ENCODE data around the gene RABEPK. TPM values are rescaled to one million over a fixed set of nuclear protein-coding genes. Genes with fewer than 3 reads are reported as not detected.
"Not testable (repeated sequence)": the region's sequence is repeated elsewhere in the genome, so short reads cannot be mapped to it uniquely, and the experiment has no call there.

RABEPK gene
- total RNA-seq, 1 donor from 2014 or later = 14.7 TPM

GRCh38 chr9:125172031-125172755, 28.1 kb upstream of the RABEPK start:
- Histone ChIP-seq H3K4me1 (peaks cover 34% of the 10 kb centered on the region), H3K4me3 (no peak overlapping the region), H3K9me3 (no peaks in the 10 kb centered on the region), H3K27ac (no peak overlapping the region), H3K27me3 (no peaks in the 10 kb centered on the region), H3K36me3 (peaks cover 0 to 6% of the 10 kb centered on the region in 2 donors)
- intact Hi-C loops (cut with DNase I) = no loop called here
- no peak for DNase-seq (ENCODE audit: extremely low spot score in 2 of 2)
- TF ChIP-seq POLR2AphosphoS5 (IDR thresholded peaks at IDR 0.05; ENCODE audit: insufficient read depth in 1 of 2, low read depth in 1 of 2) = no peak
- no peak for TF ChIP-seq POLR2A (IDR thresholded peaks at IDR 0.05)
- no peak for TF ChIP-seq CTCF (IDR thresholded peaks at IDR 0.05)

- Histone ChIP-seq H3K4me1 (peaks cover 43% of the 10 kb centered on the region), H3K36me3 (no peaks in the 10 kb centered on the region), H3K4me3 (peak overlapping the region in 1 of 2 donors; percentile 13), H3K9me3 (no peaks in the 10 kb centered on the region), H3K27ac (peak overlapping the region; percentile 48), H3K27me3 (no peaks in the 10 kb centered on the region)
- DNase-seq (ENCODE audit: extremely low spot score in 2 of 2) = no peak
- TF ChIP-seq POLR2AphosphoS5 (IDR thresholded peaks at IDR 0.05; ENCODE audit: insufficient read depth in 1 of 2, low read depth in 1 of 2) = no peak
- TF ChIP-seq POLR2A (IDR thresholded peaks at IDR 0.05) = no peak
- TF ChIP-seq CTCF (IDR thresholded peaks at IDR 0.05) = no peak
- intact Hi-C loops (cut with DNase I) = loop anchor here (1.0 kb wide), 1 partner anchor 8 kb away; no protein-coding TSS in a partner anchor
Observed at GRCh38 chr9:125176636-125177035, 23.7 kb upstream of the RABEPK start.

GRCh38 chr9:125177888-125178287, 22.5 kb upstream of the RABEPK start:
- DNase-seq (ENCODE audit: extremely low spot score in 2 of 2) = no peak
- H3K4me3 ChIP-seq = no peak overlapping the region
- no peaks in the 10 kb centered on the region for H3K27me3 ChIP-seq
- TF ChIP-seq POLR2AphosphoS5 (IDR thresholded peaks at IDR 0.05; ENCODE audit: insufficient read depth in 1 of 2, low read depth in 1 of 2) (no peak), CTCF (IDR thresholded peaks at IDR 0.05) (no peak), POLR2A (IDR thresholded peaks at IDR 0.05) (no peak)
- no peaks in the 10 kb centered on the region for H3K9me3 ChIP-seq
- no peaks in the 10 kb centered on the region for H3K36me3 ChIP-seq
- peaks cover 38% of the 10 kb centered on the region for H3K4me1 ChIP-seq
- H3K27ac ChIP-seq = no peak overlapping the region
- intact Hi-C loops (cut with DNase I) = loop anchor here (1.0 kb wide), 1 partner anchor 10 kb away; no protein-coding TSS in a partner anchor

- H3K4me1 ChIP-seq = peaks cover 43% of the 10 kb centered on the region
- not testable (repeated sequence) for H3K27ac ChIP-seq; H3K4me3 ChIP-seq; DNase-seq (ENCODE audit: extremely low spot score in 2 of 2); H3K36me3 ChIP-seq; H3K9me3 ChIP-seq; H3K27me3 ChIP-seq
- intact Hi-C loops (cut with DNase I) = loop anchor here (10.0 kb wide), 1 partner anchor 65 kb away; the partner anchor contains the start of gene HSPA5
Observed at GRCh38 chr9:125179776-125180175, 20.6 kb upstream of the RABEPK start.

- intact Hi-C loops (cut with DNase I) = loop anchor here (10.0 kb wide), 1 partner anchor 64 kb away; the partner anchor contains the start of gene HSPA5
- H3K4me3 ChIP-seq = no peak overlapping the region
- peaks cover 50% of the 10 kb centered on the region for H3K4me1 ChIP-seq
Observed at GRCh38 chr9:125180876-125181275, 19.5 kb upstream of the RABEPK start.

GRCh38 chr9:125181756-125182155, 18.6 kb upstream of the RABEPK start:
- H3K36me3 ChIP-seq; DNase-seq (ENCODE audit: extremely low spot score in 2 of 2); H3K27me3 ChIP-seq; H3K4me3 ChIP-seq; H3K27ac ChIP-seq; H3K9me3 ChIP-seq: not testable (repeated sequence)
- peaks cover 50% of the 10 kb centered on the region for H3K4me1 ChIP-seq
- intact Hi-C loops (cut with DNase I) = loop anchor here (10.0 kb wide), 1 partner anchor 63 kb away; the partner anchor contains the start of gene HSPA5

More at GRCh38 chr9:125180876-125181275, 19.5 kb upstream of the RABEPK start:
- Histone ChIP-seq H3K27ac (no peak overlapping the region), H3K36me3 (no peaks in the 10 kb centered on the region), H3K9me3 (no peaks in the 10 kb centered on the region), H3K27me3 (no peaks in the 10 kb centered on the region)
- DNase-seq (ENCODE audit: extremely low spot score in 2 of 2) = no peak
- no peak for TF ChIP-seq CTCF (IDR thresholded peaks at IDR 0.05)
- TF ChIP-seq POLR2AphosphoS5 (IDR thresholded peaks at IDR 0.05; ENCODE audit: insufficient read depth in 1 of 2, low read depth in 1 of 2) = no peak
- TF ChIP-seq POLR2A (IDR thresholded peaks at IDR 0.05) = no peak
